Mucosa of rectum (tissue), 2 donors: ENCODE data around the gene FRMPD2.

Experiments
- H3K27ac ChIP-seq, 2 donors: one replicate each; pipeline ENCODE4 v1.7.0; 2013; ENCODE audit warnings: inconsistent platforms in 2 of 2, low read depth in 2 of 2, low read length in 2 of 2
- H3K27me3 ChIP-seq, 2 donors: one replicate each; pipeline ENCODE4 v1.7.0; 2013; ENCODE audit warnings: low read length in 2 of 2; ENCODE audit not compliant: control insufficient read depth in 2 of 2, insufficient read depth in 2 of 2
- H3K36me3 ChIP-seq, 2 donors: one replicate each; pipeline ENCODE4 v1.7.0; 2013; ENCODE audit warnings: low read length in 2 of 2; ENCODE audit not compliant: control insufficient read depth in 2 of 2, insufficient read depth in 2 of 2
- H3K4me1 ChIP-seq, 2 donors: one replicate each; pipeline ENCODE4 v1.7.0; 2013; ENCODE audit warnings: low read length in 2 of 2, mild to moderate bottlenecking in 1 of 2; ENCODE audit not compliant: control insufficient read depth in 2 of 2, insufficient read depth in 2 of 2
- H3K4me3 ChIP-seq, 2 donors: one replicate each; pipeline ENCODE4 v1.7.0; 2013; ENCODE audit warnings: low read length in 2 of 2
- H3K9ac ChIP-seq, 2 donors: one replicate each; pipeline ENCODE4 v1.7.0; 2013; ENCODE audit warnings: low read length in 2 of 2, low read depth in 1 of 2, mild to moderate bottlenecking in 1 of 2
- H3K9me3 ChIP-seq, 2 donors: one replicate each; pipeline ENCODE4 v1.7.0; 2013; ENCODE audit warnings: low read length in 2 of 2; ENCODE audit not compliant: control insufficient read depth in 2 of 2
- donor health status: healthy.
- donor health status: Normal muscosa, but diverticular disease.

The FRMPD2 gene

GRCh38 chr10:48219194-48219593 is 55.3 kb downstream of the FRMPD2 start:
- H3K9ac ChIP-seq = no peak overlapping the region
- H3K9me3 ChIP-seq = no peaks in the 10 kb centered on the region
- H3K36me3 ChIP-seq = no peaks in the 10 kb centered on the region
- H3K4me1 ChIP-seq = no peaks in the 10 kb centered on the region
- no peaks in the 10 kb centered on the region for H3K27me3 ChIP-seq
- no peak overlapping the region for H3K27ac ChIP-seq
- H3K4me3 ChIP-seq = no peak overlapping the region

DNA sequence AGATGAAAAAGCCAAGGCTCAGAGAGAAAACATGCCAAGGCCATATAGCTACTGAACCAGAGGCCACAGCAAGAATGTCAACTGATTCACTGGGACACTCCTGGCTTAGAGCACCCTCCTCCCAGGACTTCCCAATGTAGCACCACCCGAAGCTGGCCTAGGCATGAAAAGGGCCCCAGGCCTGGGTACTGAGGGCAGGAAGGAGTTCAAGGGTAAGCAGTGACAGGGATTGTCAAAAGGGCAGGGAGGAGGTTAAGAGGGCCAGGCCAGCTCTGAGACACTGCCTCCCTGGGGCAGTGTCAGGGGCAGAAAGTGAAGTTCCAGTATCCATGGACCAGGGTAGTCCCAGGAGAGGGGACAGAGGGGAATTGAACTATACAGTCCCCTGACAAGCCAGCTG is 57.8 kb downstream of the FRMPD2 start:
- Histone ChIP-seq H3K4me3 (no peak overlapping the region), H3K9ac (no peak overlapping the region), H3K4me1 (no peaks in the 10 kb centered on the region), H3K9me3 (no peaks in the 10 kb centered on the region), H3K27ac (no peak overlapping the region), H3K36me3 (no peaks in the 10 kb centered on the region), H3K27me3 (no peaks in the 10 kb centered on the region)

DNA sequence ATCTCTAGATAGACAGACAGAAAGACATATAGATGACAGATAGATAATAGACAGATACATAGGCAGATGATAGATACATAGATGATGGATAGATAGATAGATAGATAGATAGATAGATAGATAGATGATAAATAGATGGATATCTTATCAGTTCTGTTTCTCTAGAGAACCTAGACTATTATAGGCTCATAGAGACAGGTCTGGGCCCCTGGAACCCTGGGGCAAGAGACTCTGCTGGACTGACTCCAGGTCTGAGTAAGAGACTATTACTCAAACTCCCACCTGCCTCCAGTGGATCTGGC is 58.3 kb downstream of the FRMPD2 start:
- no peak overlapping the region for H3K9ac ChIP-seq
- H3K9me3 ChIP-seq = no peaks in the 10 kb centered on the region
- no peak overlapping the region for H3K27ac ChIP-seq
- no peaks in the 10 kb centered on the region for H3K27me3 ChIP-seq
- H3K4me1 ChIP-seq = no peaks in the 10 kb centered on the region
- H3K36me3 ChIP-seq = no peaks in the 10 kb centered on the region
- no peak overlapping the region for H3K4me3 ChIP-seq

- Histone ChIP-seq H3K36me3 (no peaks in the 10 kb centered on the region), H3K4me3 (no peak overlapping the region), H3K9me3 (no peaks in the 10 kb centered on the region), H3K9ac (no peak overlapping the region), H3K27me3 (no peaks in the 10 kb centered on the region), H3K27ac (no peak overlapping the region), H3K4me1 (no peaks in the 10 kb centered on the region)
Measured at GRCh38 chr10:48215486-48216203, 58.9 kb downstream of the FRMPD2 start.

DNA sequence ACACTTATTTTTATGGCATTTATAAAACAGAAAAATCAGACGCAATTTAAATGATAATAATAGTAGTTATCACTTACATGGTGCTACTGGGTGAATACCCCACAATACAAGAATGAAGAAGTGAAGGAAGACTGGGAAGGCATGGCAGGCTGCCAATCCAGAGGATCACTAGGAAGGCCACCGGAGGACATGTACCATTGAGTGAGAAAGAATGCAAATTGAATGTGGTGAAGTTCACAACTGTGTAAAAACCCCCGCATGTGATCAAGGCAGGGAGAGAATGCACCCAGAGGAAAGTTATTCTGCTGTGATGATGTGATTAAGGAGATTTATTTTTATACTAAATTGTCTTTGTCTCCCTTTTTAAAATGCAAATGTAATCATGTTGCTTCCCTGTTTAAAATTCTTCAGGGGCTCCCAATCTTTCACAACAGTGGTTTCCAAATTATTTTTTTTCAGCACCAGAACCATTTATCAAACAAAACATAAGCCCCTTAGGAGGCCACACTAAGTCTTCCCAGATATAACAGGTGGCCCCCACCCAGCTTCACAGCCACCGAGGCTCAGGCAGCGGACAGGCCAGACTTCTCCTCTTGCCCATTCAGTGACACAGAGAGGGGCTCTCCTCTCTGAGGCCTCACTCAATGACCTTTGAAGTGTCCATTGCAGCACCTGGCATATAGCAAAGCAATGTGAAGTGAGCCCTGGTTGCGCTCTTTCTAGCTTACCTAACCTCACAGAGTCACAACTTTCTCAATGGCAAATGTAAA is 59.6 kb downstream of the FRMPD2 start:
- H3K36me3 ChIP-seq = no peaks in the 10 kb centered on the region
- H3K27ac ChIP-seq = no peak overlapping the region
- no peaks in the 10 kb centered on the region for H3K4me1 ChIP-seq
- no peak overlapping the region for H3K9ac ChIP-seq
- no peak overlapping the region for H3K4me3 ChIP-seq
- H3K9me3 ChIP-seq = no peaks in the 10 kb centered on the region
- H3K27me3 ChIP-seq = no peaks in the 10 kb centered on the region

DNA sequence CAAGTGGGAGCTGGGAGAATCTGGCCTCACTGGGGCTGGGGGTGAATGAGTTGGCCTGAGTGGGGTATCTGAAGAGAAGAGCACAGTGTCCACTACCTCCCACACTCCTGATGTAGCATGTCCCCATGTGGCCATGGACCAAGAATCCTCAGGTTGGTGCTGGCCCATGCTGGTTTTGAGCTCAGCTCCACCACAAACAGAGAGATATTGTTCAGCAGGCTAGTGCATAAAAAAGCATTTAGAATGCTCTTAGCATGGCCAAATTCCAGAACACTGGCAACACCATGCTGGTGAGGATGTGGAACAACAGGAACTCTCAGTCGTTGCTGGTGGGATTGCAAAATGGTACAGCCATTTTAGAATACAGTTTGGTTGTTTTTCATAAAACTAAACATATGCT is 61.4 kb downstream of the FRMPD2 start:
- no peak overlapping the region for H3K9ac ChIP-seq
- H3K27me3 ChIP-seq = no peaks in the 10 kb centered on the region
- H3K36me3 ChIP-seq = no peaks in the 10 kb centered on the region
- no peak overlapping the region for H3K4me3 ChIP-seq
- no peaks in the 10 kb centered on the region for H3K9me3 ChIP-seq
- H3K27ac ChIP-seq = no peak overlapping the region
- H3K4me1 ChIP-seq = no peaks in the 10 kb centered on the region

GRCh38 chr10:48211777-48212176 is 62.7 kb downstream of the FRMPD2 start:
- Histone ChIP-seq H3K36me3 (no peaks in the 10 kb centered on the region), H3K9me3 (no peaks in the 10 kb centered on the region), H3K4me3 (no peak overlapping the region), H3K9ac (no peak overlapping the region), H3K27ac (no peak overlapping the region), H3K4me1 (no peaks in the 10 kb centered on the region), H3K27me3 (no peaks in the 10 kb centered on the region)

- Histone ChIP-seq H3K9ac (no peak overlapping the region), H3K27me3 (no peaks in the 10 kb centered on the region), H3K27ac (no peak overlapping the region), H3K36me3 (no peaks in the 10 kb centered on the region), H3K4me3 (no peak overlapping the region), H3K4me1 (no peaks in the 10 kb centered on the region), H3K9me3 (no peaks in the 10 kb centered on the region)
Measured at GRCh38 chr10:48210966-48211365, 63.5 kb downstream of the FRMPD2 start.

DNA sequence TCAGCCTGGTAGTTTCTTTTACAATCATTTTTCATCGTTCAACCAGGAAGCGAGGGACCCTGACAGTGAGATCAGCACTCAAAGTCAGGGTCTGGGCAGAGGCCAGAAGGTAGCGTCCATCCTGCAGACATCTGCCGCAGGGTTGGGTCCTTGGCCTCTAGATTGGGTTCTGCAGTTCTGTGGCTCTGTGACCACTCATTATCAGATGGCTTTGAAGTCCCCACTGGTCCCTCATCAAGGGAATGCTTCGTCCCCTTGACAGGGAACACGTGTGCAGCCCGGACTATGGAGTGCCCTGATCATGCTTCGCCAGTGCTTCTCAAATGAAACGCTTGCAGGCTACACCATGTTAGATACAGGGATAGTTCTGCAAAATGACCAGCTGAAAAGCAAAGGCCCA is 64.1 kb downstream of the FRMPD2 start:
- Histone ChIP-seq H3K36me3 (no peaks in the 10 kb centered on the region), H3K27ac (no peak overlapping the region), H3K4me3 (no peak overlapping the region), H3K9ac (no peak overlapping the region), H3K27me3 (no peaks in the 10 kb centered on the region), H3K9me3 (no peaks in the 10 kb centered on the region), H3K4me1 (no peaks in the 10 kb centered on the region)

DNA sequence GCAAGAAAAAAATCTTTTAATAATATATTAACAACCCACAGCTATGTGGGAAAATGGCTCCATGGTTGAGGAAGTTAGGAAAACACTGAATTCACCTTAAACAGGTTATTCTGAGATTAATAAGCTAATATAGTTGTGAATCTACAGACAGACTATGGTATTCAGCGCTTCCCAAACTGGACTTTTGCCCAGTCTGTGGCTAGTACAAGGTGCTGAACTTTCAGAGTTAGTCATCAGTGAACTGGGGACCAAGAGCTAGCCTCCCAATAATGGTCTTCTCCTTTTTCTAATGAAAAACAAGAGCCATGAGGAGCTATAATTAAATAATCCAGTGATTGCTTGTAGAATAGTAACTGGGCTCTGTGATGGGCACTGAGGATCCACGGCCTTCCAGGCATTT is 65.3 kb downstream of the FRMPD2 start:
- no peaks in the 10 kb centered on the region for H3K4me1 ChIP-seq
- no peak overlapping the region for H3K27ac ChIP-seq
- H3K27me3 ChIP-seq = no peaks in the 10 kb centered on the region
- H3K9ac ChIP-seq = no peak overlapping the region
- H3K4me3 ChIP-seq = no peak overlapping the region
- H3K9me3 ChIP-seq = no peaks in the 10 kb centered on the region
- H3K36me3 ChIP-seq = no peaks in the 10 kb centered on the region
